ENCODE results near the gene HELZ. TPM values are rescaled to one million over a fixed set of nuclear protein-coding genes. Genes with fewer than 3 reads are reported as not detected.

Gene HELZ
- total RNA-seq, 1 donor from 2014 or later, result 53.4 TPM

- Histone ChIP-seq H3K4me2 (ENCODE audit: low read length) (no peak overlapping the region), H2AFZ (ENCODE audit: low read depth, low read length) (no peak overlapping the region), H3K4me1 (ENCODE audit: insufficient read depth, low read length) (peaks cover 6% of the 10 kb centered on the region), H3K4me3 (ENCODE audit: insufficient read depth, low read depth, low read length) (no peak overlapping the region), H3K27ac (ENCODE audit: low read depth, low read length) (no peak overlapping the region), H4K20me1 (ENCODE audit: insufficient read depth, low read length) (no peaks in the 10 kb centered on the region), H3K27me3 (ENCODE audit: insufficient read depth, low read length) (no peaks in the 10 kb centered on the region), H3K9ac (ENCODE audit: low read length) (no peak overlapping the region), H3K36me3 (ENCODE audit: insufficient read depth, low read length) (peaks cover 27% of the 10 kb centered on the region), H3K9me3 (ENCODE audit: insufficient read depth, low read depth, low read length) (no peaks in the 10 kb centered on the region), H3K79me2 (ENCODE audit: insufficient read depth, low read length) (no peaks in the 10 kb centered on the region)
- peaks cover 8% of the 10 kb centered on the region for H3K4me1 Mint-ChIP-seq (ENCODE audit: low read depth, unreplicated experiment)
- H3K36me3 Mint-ChIP-seq (ENCODE audit: low read depth, unreplicated experiment), result peaks cover 14% of the 10 kb centered on the region
- H3K9me3 Mint-ChIP-seq (ENCODE audit: unreplicated experiment), result no peaks in the 10 kb centered on the region
- no peaks in the 10 kb centered on the region for H3K27me3 Mint-ChIP-seq (ENCODE audit: low read depth, unreplicated experiment)
- no peak overlapping the region for H3K4me3 Mint-ChIP-seq (ENCODE audit: unreplicated experiment)
- no peak overlapping the region for H3K27ac Mint-ChIP-seq (ENCODE audit: unreplicated experiment)
- no peak for TF ChIP-seq CTCF (IDR thresholded peaks at IDR 0.05; ENCODE audit: insufficient read depth, low read depth, low read length)
- no peak for TF ChIP-seq EZH2 (IDR thresholded peaks at IDR 0.05; ENCODE audit: insufficient read depth, low read length)
- no peak for DNase-seq (ENCODE audit: low read depth)
- no peak for FAIRE-seq
Measured at GRCh38 chr17:67160791-67161190, 84.2 kb downstream of the HELZ start.

- no peak for DNase-seq (ENCODE audit: low read depth)
- no peak overlapping the region for H3K27ac ChIP-seq (ENCODE audit: low read depth, low read length)
- no peak overlapping the region for H2AFZ ChIP-seq (ENCODE audit: low read depth, low read length)
- TF ChIP-seq CTCF (IDR thresholded peaks at IDR 0.05; ENCODE audit: insufficient read depth, low read depth, low read length) (peak; percentile 3), EZH2 (IDR thresholded peaks at IDR 0.05; ENCODE audit: insufficient read depth, low read length) (no peak)
- H3K27me3 Mint-ChIP-seq (ENCODE audit: low read depth, unreplicated experiment), result no peaks in the 10 kb centered on the region
- peaks cover 14% of the 10 kb centered on the region for H3K36me3 Mint-ChIP-seq (ENCODE audit: low read depth, unreplicated experiment)
- no peak overlapping the region for H3K27ac Mint-ChIP-seq (ENCODE audit: unreplicated experiment)
- no peaks in the 10 kb centered on the region for H3K27me3 ChIP-seq (ENCODE audit: insufficient read depth, low read length)
- H3K9ac ChIP-seq (ENCODE audit: low read length), result no peak overlapping the region
- H3K36me3 ChIP-seq (ENCODE audit: insufficient read depth, low read length), result peaks cover 14% of the 10 kb centered on the region
- no peaks in the 10 kb centered on the region for H4K20me1 ChIP-seq (ENCODE audit: insufficient read depth, low read length)
- H3K4me3 Mint-ChIP-seq (ENCODE audit: unreplicated experiment), result no peak overlapping the region
- no peak overlapping the region for H3K4me2 ChIP-seq (ENCODE audit: low read length)
- H3K4me1 ChIP-seq (ENCODE audit: insufficient read depth, low read length), result peaks cover 6% of the 10 kb centered on the region
- no peaks in the 10 kb centered on the region for H3K79me2 ChIP-seq (ENCODE audit: insufficient read depth, low read length)
- H3K9me3 Mint-ChIP-seq (ENCODE audit: unreplicated experiment), result no peaks in the 10 kb centered on the region
- H3K4me1 Mint-ChIP-seq (ENCODE audit: low read depth, unreplicated experiment), result peaks cover 8% of the 10 kb centered on the region
- no peak overlapping the region for H3K4me3 ChIP-seq (ENCODE audit: insufficient read depth, low read depth, low read length)
- FAIRE-seq, result no peak
- no peaks in the 10 kb centered on the region for H3K9me3 ChIP-seq (ENCODE audit: insufficient read depth, low read depth, low read length)
Measured at GRCh38 chr17:67157732-67158639, 87.0 kb downstream of the HELZ start.
